Endothelial cell of umbilical vein (primary cell): ENCODE data around the gene FOCAD. TPM values are rescaled to one million over a fixed set of nuclear protein-coding genes. Genes with fewer than 3 reads are reported as not detected.

Experiments
- BruUV-seq: library from RNA; stranded (reverse); fragments of 400-500 nt; replicated peaks from 2 replicates; lab custom pipeline; 2021; lab: Mats Ljungman, UMichigan
- CTCF ChIA-PET: fragments of 300-600, 350-600 bp; sonication (Branson Sonifier 250); formaldehyde crosslinking; loops from one replicate; lab custom pipeline; 2021; ENCODE audit warnings: antibody characterized with exemption, inconsistent platforms; lab: Charles Lee
- POLR2A ChIA-PET: fragments of 300-600, 350-600 bp; sonication (Branson Sonifier 250); formaldehyde crosslinking; loops from one replicate; lab custom pipeline; 2021; ENCODE audit warnings: antibody characterized with exemption, inconsistent platforms; lab: Charles Lee
- DNase-seq: peaks from one replicate; pipeline ENCODE4 v3.0.0-alpha.2; 2011; ENCODE audit warnings: low read depth, low spot score
- FAIRE-seq: peaks from 2 replicates; lab custom pipeline; 2011; peaks lifted over from hg19 to GRCh38; lab: Jason Lieb, UNC
- H2AFZ ChIP-seq: 2 replicates; pipeline ENCODE4 v1.6.0; 2012; ENCODE audit warnings: low read depth, low read length, control low read depth, inconsistent platforms
- H3K27ac ChIP-seq: 2 replicates; pipeline ENCODE4 v1.5.1; 2011; ENCODE audit warnings: low read depth, mild to moderate bottlenecking, control low read depth, low read length, moderate library complexity; ENCODE audit not compliant: insufficient read depth
- H3K27me3 ChIP-seq, 2 experiments: 2 replicates each; pipeline versions ENCODE4 v1.6.0 to v1.6.1; 2011; ENCODE audit warnings: low read length in 2 of 2, mixed read lengths in 1 of 2; ENCODE audit not compliant: control insufficient read depth in 2 of 2, insufficient read depth in 2 of 2
- H3K36me3 ChIP-seq, 2 experiments: 2 replicates in 1 of 2; 3 replicates in 1 of 2; pipeline ENCODE4 v1.5.1; 2011; ENCODE audit warnings: low read length in 2 of 2, mild to moderate bottlenecking in 1 of 2, moderate library complexity in 1 of 2; ENCODE audit not compliant: control insufficient read depth in 2 of 2, insufficient read depth in 2 of 2; ENCODE audit errors: extremely low read depth in 1 of 2
- H3K4me1 ChIP-seq: 3 replicates; pipeline ENCODE4 v1.5.1; 2011; ENCODE audit warnings: mild to moderate bottlenecking, low read length; ENCODE audit not compliant: control insufficient read depth, insufficient read depth; ENCODE audit errors: extremely low read depth
- H3K4me2 ChIP-seq: 2 replicates; pipeline ENCODE4 v1.6.1; 2011; ENCODE audit warnings: low read length, control low read depth, mixed read lengths; ENCODE audit not compliant: insufficient read depth
- H3K4me3 ChIP-seq, 3 experiments: fragments of 200-600 bp in 1 of 3; sonication (generic), shearing (Covaris generic) in 1 of 3; replicated peaks in 1 of 3; 2 replicates each; pipeline ENCODE4 v1.5.1; 2011 to 2016; ENCODE audit warnings: control low read depth in 3 of 3, low read length in 3 of 3, mild to moderate bottlenecking in 2 of 3, inconsistent platforms in 1 of 3, low read depth in 1 of 3, moderate library complexity in 1 of 3; ENCODE audit not compliant: insufficient read depth in 1 of 3
- H3K79me2 ChIP-seq: 2 replicates; pipeline ENCODE4 v1.6.0; 2012; ENCODE audit warnings: low read length, inconsistent platforms; ENCODE audit not compliant: control insufficient read depth, insufficient read depth
- H3K9ac ChIP-seq: replicated peaks from 2 replicates; pipeline ENCODE3; 2011; ENCODE audit warnings: low read length, control low read depth; ENCODE audit not compliant: insufficient read depth; ENCODE audit errors: extremely low read depth
- H3K9me1 ChIP-seq: replicated peaks from 3 replicates; pipeline ENCODE4 v1.6.0; 2011; ENCODE audit warnings: mild to moderate bottlenecking, low read length; ENCODE audit not compliant: control insufficient read depth, insufficient read depth; ENCODE audit errors: extremely low read depth
- H3K9me3 ChIP-seq: replicated peaks from 2 replicates; pipeline ENCODE4 v1.5.1; 2012; ENCODE audit warnings: low read length, inconsistent platforms; ENCODE audit not compliant: control insufficient read depth, insufficient read depth
- H4K20me1 ChIP-seq: replicated peaks from 2 replicates; pipeline ENCODE3; 2011; ENCODE audit warnings: mild to moderate bottlenecking, low read length; ENCODE audit not compliant: control insufficient read depth, insufficient read depth; ENCODE audit errors: extremely low read depth
- CTCF ChIP-seq, 2 donors: IDR thresholded peaks; 1 replicate in 1 of 2; 2 replicates in 1 of 2; pipeline ENCODE4 v1.5.1; 2011; ENCODE audit warnings: low read length in 2 of 2, mild to moderate bottlenecking in 2 of 2, moderate library complexity in 2 of 2, control low read depth in 1 of 2, inconsistent platforms in 1 of 2, low read depth in 1 of 2; ENCODE audit not compliant: insufficient read depth in 1 of 2; ENCODE audit errors: extremely low read depth in 1 of 2
- EZH2 ChIP-seq: IDR thresholded peaks from 2 replicates; pipeline ENCODE4 v1.6.1; 2012; ENCODE audit warnings: borderline replicate concordance, low read depth, mild to moderate bottlenecking, moderate library complexity, low read length, inconsistent platforms; ENCODE audit not compliant: severe bottlenecking
- FOS ChIP-seq: IDR thresholded peaks from 2 replicates; pipeline ENCODE4 v1.6.1; 2011; ENCODE audit warnings: mild to moderate bottlenecking, low read length, moderate library complexity, borderline replicate concordance; ENCODE audit not compliant: insufficient read depth
- GATA2 ChIP-seq: IDR thresholded peaks from 2 replicates; pipeline ENCODE4 v1.7.0; 2011; ENCODE audit warnings: low read depth, mild to moderate bottlenecking, moderate library complexity, mixed read lengths, low read length; ENCODE audit not compliant: insufficient read length, insufficient read depth
- JUN ChIP-seq: IDR thresholded peaks from 2 replicates; pipeline ENCODE4 v1.6.1; 2011; ENCODE audit warnings: borderline replicate concordance, low read depth; ENCODE audit not compliant: insufficient read length, insufficient read depth
- MYC ChIP-seq: IDR thresholded peaks from one replicate; pipeline ENCODE4 v1.6.1; 2011; ENCODE audit warnings: mild to moderate bottlenecking, low read depth, low read length
- POLR2A ChIP-seq: IDR thresholded peaks from 2 replicates; pipeline ENCODE4 v1.6.1; 2012; ENCODE audit warnings: low read depth, mild to moderate bottlenecking, control low read depth, low read length
- POLR2AphosphoS5 ChIP-seq: IDR thresholded peaks from 2 replicates; pipeline ENCODE4 v1.6.1; 2012; ENCODE audit warnings: low read depth, mild to moderate bottlenecking, control low read depth, low read length, moderate library complexity; ENCODE audit not compliant: insufficient read depth
- dilution Hi-C: fragments of 300-500 bp; cut with MboI; formaldehyde crosslinking; loops from one replicate; pipeline ENCODE4 v1.15.0; 2019; ENCODE audit warnings: low sequenced_read_pairs; ENCODE audit not compliant: extremely low pct_ligation_motif_present
- intact Hi-C: fragments of 100-400 bp; cut with micrococcal nuclease; formaldehyde crosslinking; loops from one replicate; pipeline ENCODE4 v1.10.0; 2022
- polyA plus RNA-seq, 4 experiments: library from polyadenylated mRNA; depleted of rRNA in 3 of 4; stranded (reverse) in 3 of 4; unstranded in 1 of 4; fragments of >200 nt; gene quantifications; 2 replicates each; pipeline versions ENCODE4 v1.2.1 to v1.2.3, GENCODE V29; 2011 to 2012; ENCODE audit warnings: missing spikeins in 1 of 4
- total RNA-seq: library from RNA; stranded (reverse); gene quantifications from 2 replicates; pipeline ENCODE4 v1.2.3, GENCODE V29; 2021
- TF ChIP-seq, protein P1 (sequence below): IDR thresholded peaks from 2 replicates; pipeline ENCODE4 v1.6.1; 2011; ENCODE audit not compliant: insufficient read depth, insufficient read length

The FOCAD gene
- total and polyA plus RNA-seq, 2 donors (not counting 3 experiments of a cell fraction or from before 2014, with no cell fraction given), result 26.7 to 66.9 TPM

DNA sequence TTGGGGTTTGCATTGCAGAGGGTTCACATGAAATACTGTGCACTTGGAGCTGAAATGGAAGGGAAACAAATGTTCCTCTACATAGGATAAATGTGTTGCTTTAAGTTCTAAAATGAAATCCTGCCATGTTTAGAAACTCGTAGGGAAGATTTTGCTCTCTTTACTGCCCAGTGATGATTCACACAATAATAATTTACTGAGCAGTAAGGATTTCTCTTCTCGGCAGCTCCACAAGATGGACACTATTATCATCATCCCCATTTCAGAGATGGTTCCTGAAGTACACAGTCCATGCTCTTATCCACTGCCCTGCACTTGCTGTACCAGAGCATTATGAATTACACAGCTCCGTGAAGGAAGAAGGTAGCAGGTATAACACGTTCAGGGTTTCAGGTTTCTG is 343.2 kb downstream of the FOCAD start:
- no peak overlapping the region for H2AFZ ChIP-seq
- no peaks in the 10 kb centered on the region for H3K27me3 ChIP-seq
- FAIRE-seq (no peak), DNase-seq (no peak)
- TF ChIP-seq MYC (no peak), EZH2 (no peak), CTCF (IDR thresholded peaks at IDR 0.05; ENCODE audit: extremely low read depth in 1 of 2, insufficient read depth in 1 of 2, low read depth in 1 of 2, low read length in 2 of 2) (no peak), POLR2AphosphoS5 (no peak), JUN (no peak), POLR2A (no peak), FOS (no peak), GATA2 (no peak)
- TF ChIP-seq, protein P1, sequence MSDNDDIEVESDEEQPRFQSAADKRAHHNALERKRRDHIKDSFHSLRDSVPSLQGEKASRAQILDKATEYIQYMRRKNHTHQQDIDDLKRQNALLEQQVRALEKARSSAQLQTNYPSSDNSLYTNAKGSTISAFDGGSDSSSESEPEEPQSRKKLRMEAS, result no peak
- no peaks in the 10 kb centered on the region for H3K36me3 ChIP-seq
- no TSS peak for BruUV-seq
- ChIA-PET POLR2A (no interaction called here), CTCF (interaction anchor here (0.8 to 2.5 kb wide), 2 partner anchors 9 to 84 kb away, joined by 3 to 9 read pairs; no protein-coding TSS in a partner anchor)
- no peak overlapping the region for H3K4me3 ChIP-seq
- H4K20me1 ChIP-seq, result no peaks in the 10 kb centered on the region
- H3K79me2 ChIP-seq, result no peaks in the 10 kb centered on the region
- no peaks in the 10 kb centered on the region for H3K9me3 ChIP-seq
- H3K9ac ChIP-seq, result no peak overlapping the region
- dilution Hi-C loops (no loop called here), intact Hi-C loops (loop anchor here (5.0 to 10.0 kb wide), 2 partner anchors 65 to 398 kb away; no protein-coding TSS in a partner anchor)
- H3K4me1 ChIP-seq, result peaks cover 6% of the 10 kb centered on the region
- no peak overlapping the region for H3K4me2 ChIP-seq
- no peaks in the 10 kb centered on the region for H3K9me1 ChIP-seq
- no peak overlapping the region for H3K27ac ChIP-seq
